BLaER1 treated with 17β-estradiol and CSF1 and Interleukin-3, amounts not matched to agents 10 nM and 100 nM (cell line): ENCODE results near the gene MSRB1.
A peak's percentile ranks its signal among the peaks of the same experiment; 100 is the strongest.
"Not testable (repeated sequence)": the region's sequence is repeated elsewhere in the genome, so short reads cannot be mapped to it uniquely, and the experiment has no call there.

Experiments
- H3K27ac ChIP-seq, 11 experiments: shearing (Covaris generic); formaldehyde crosslinking; 2 replicates each; pipeline ENCODE4 v1.8.1; 2022
- H3K27me3 ChIP-seq, 11 experiments: shearing (Covaris generic); formaldehyde crosslinking; 2 replicates each; pipeline ENCODE4 v1.8.1; 2022
- H3K36me3 ChIP-seq, 11 experiments: shearing (Covaris generic); formaldehyde crosslinking; 2 replicates each; pipeline ENCODE4 v1.8.1; 2022
- H3K4me1 ChIP-seq, 10 experiments: shearing (Covaris generic); formaldehyde crosslinking; 2 replicates each; pipeline ENCODE4 v1.8.1; 2022
- H3K4me2 ChIP-seq, 11 experiments: shearing (Covaris generic); formaldehyde crosslinking; 2 replicates each; pipeline ENCODE4 v1.8.1; 2022
- H3K4me3 ChIP-seq, 10 experiments: shearing (Covaris generic); formaldehyde crosslinking; 2 replicates each; pipeline ENCODE4 v1.8.1; 2022
- H3K9ac ChIP-seq, 11 experiments: shearing (Covaris generic); formaldehyde crosslinking; 2 replicates each; pipeline ENCODE4 v1.8.1; 2022
- H3K9me3 ChIP-seq, 11 experiments: shearing (Covaris generic); formaldehyde crosslinking; replicated peaks in 1 of 11; 2 replicates each; pipeline ENCODE4 v1.8.1; 2022
- H4K20me1 ChIP-seq, 11 experiments: shearing (Covaris generic); formaldehyde crosslinking; 2 replicates each; pipeline ENCODE4 v1.8.1; 2022
- Cebpa-rat ChIP-seq, 11 experiments: shearing (Covaris generic); IDR thresholded peaks; 2 replicates each; pipeline ENCODE4 v1.8.1; 2022

The MSRB1 gene

DNA sequence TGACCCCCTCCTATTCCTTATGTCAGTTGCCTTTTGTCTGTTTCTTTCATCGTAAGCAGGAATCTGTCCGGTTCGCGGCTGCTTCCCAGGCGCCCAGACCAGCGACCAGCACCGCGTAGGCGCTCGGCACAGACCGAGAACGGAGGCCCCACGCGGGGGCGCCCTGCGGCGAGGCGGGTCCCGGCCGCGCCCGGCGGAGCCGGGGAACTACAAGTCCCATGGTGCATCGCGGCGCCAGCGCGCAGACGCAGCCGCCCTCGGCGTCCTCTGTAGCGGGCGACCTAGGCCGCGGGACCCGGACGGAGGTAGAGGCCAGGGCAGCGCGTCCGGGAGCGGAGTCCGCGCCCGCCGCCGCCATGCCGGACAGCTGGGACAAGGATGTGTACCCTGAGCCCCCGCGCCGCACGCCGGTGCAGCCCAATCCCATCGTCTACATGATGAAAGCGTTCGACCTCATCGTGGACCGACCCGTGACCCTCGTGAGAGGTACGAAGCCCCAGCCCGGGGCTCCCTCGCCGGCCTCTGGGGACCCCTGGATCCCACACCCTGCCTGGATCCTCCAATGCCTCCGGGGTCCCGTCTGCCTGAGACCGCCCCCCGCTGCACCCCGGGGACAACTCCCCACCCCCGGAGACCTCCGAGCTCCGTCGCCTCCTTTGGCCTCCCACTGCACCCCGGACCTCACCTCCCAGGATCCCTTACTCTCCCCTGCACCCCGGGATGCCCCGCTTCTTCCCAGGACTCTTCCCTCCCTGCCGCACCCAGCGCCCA, 16.5 kb upstream of the MSRB1 start, which contains the start of gene NDUFB10:
TSS of gene NDUFB10 (plus strand) at position 270 of the 771 bp plus-strand sequence. CDS start at position 357, 87 bp downstream.
- peak within 1 kb of the TSS; percentile 79 to 97 (median 95) for H3K4me2 ChIP-seq
- TF ChIP-seq Cebpa-rat (IDR thresholded peaks at IDR 0.05): no peak
- H3K4me1 ChIP-seq: peaks cover 34 to 41% (median 39%) of the 10 kb centered on the region in 10 experiments
- H3K27ac ChIP-seq: peak within 1 kb of the TSS; percentile 44 to 92 (median 87)
- peaks cover 32 to 47% (median 44%) of the 10 kb centered on the region in 11 experiments for H4K20me1 ChIP-seq
- peak within 1 kb of the TSS; percentile 70 to 96 (median 88) for H3K4me3 ChIP-seq
- H3K9me3 ChIP-seq: no peaks in the 10 kb centered on the region; a peak in 1 of 22 replicates
- no peaks in the 10 kb centered on the region for H3K27me3 ChIP-seq
- peaks cover 21 to 34% (median 30%) of the 10 kb centered on the region in 11 experiments for H3K36me3 ChIP-seq
- H3K9ac ChIP-seq: peak within 1 kb of the TSS; percentile 87 to 97 (median 92)

DNA sequence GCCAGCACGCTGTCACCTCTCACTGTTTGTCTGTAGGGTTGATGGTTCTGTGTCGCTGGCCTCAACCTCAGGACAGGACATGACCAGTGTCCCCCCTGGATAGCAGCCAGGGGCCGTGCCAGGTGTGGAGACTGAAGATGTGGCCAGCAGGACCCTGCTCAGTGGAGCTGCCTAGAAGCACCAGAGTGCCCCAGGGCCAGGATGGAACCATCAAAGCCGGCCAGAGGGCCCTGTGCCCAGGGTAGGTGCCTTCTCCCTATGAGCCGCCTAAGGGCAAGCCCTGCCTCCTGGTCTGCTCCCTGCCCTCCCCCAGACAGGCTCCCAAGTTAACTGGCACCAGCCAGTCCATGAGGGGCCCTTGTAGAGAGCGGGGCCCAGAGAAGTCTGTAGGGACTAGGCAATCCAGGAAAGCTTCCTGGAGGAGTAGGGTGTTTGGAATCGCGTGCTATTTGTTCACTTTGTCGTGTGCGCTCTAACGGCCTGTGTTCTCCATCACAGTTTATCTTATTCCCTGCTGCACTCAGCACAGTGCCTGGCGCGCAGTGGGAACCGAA, 15.8 kb upstream of the MSRB1 start:
- no peak for TF ChIP-seq Cebpa-rat (IDR thresholded peaks at IDR 0.05)
- Histone ChIP-seq H3K27me3 (no peaks in the 10 kb centered on the region), H3K36me3 (peaks cover 21 to 29% (median 25%) of the 10 kb centered on the region in 11 experiments), H4K20me1 (peaks cover 28 to 41% (median 37%) of the 10 kb centered on the region in 11 experiments), H3K4me2 (peak overlapping the region; percentile 78 to 97 (median 94)), H3K4me1 (peaks cover 34 to 41% (median 39%) of the 10 kb centered on the region in 10 experiments), H3K4me3 (peak overlapping the region in 9 of 10 experiments; percentile 70 to 96 (median 88); a peak in 13 of 20 replicates), H3K9me3 (no peaks in the 10 kb centered on the region; a peak in 1 of 22 replicates), H3K9ac (peak overlapping the region in 10 of 11 experiments; percentile 88 to 97 (median 93); a peak in 19 of 22 replicates), H3K27ac (peak overlapping the region in 7 of 11 experiments; percentile 4 to 92 (median 88); a peak in 6 of 22 replicates)

DNA sequence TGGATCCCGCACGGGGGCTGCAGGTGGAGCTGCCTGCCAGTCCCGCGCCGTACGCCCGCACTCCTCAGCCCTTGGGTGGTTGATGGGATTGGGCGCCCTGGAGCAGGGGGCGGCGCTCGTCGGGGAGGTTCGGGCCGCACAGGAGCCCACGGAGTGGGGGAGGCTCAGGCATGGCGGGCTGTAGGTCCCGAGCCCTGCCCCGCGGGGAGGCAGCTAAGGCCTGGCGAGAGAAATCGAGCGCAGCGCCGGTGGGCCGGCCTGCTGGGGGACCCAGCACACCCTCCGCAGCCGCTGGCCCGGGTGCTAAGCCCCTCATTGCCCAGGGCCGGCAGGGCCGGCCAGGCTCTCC, 15.1 kb upstream of the MSRB1 start:
- Histone ChIP-seq H3K4me1 (peaks cover 29 to 37% (median 35%) of the 10 kb centered on the region in 10 experiments), H3K36me3 (peaks cover 16 to 22% (median 20%) of the 10 kb centered on the region in 11 experiments), H4K20me1 (peaks cover 21 to 34% (median 31%) of the 10 kb centered on the region in 11 experiments)
- not testable (repeated sequence) for H3K4me2 ChIP-seq, H3K27me3 ChIP-seq, H3K9ac ChIP-seq, H3K27ac ChIP-seq, H3K4me3 ChIP-seq, H3K9me3 ChIP-seq

DNA sequence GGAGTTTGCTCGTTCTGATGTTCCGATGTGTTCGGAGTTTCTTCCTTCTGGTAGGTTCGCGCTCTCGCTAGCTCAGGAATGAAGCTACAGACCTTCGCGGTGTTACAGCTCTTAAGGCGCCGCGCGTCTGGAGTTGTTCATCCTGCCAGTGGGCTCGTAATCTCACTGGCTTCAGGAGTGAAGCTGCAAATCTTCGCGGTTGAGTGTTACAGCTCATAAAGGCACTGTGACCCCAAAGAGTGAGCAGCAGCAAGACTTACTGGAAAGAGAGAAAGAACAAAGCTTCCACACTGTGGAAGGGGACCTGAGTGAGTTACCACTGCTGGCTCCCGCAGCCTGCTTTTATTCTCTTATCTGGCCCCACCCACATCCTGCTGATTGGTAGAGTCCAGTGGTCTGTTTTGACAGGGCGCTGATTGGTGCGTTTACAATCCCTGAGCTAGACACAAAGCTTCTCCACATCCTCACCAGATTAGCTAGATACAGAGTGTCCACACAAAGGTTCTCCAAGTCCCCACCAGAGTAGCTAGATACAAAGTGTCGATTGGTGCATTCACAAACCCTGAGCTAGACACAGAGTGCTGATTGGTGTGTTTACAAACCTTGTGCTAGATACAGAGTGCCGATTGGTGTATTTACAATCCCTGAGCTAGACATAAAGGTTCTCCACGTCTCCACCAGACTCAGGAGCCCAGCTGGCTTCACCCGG, 14.6 kb upstream of the MSRB1 start:
- H3K27ac ChIP-seq, H3K9ac ChIP-seq, H3K27me3 ChIP-seq, H3K4me3 ChIP-seq, H3K9me3 ChIP-seq, H3K4me2 ChIP-seq: not testable (repeated sequence)
- Histone ChIP-seq H4K20me1 (peaks cover 16 to 29% (median 25%) of the 10 kb centered on the region in 11 experiments; a peak in 21 of 22 replicates), H3K36me3 (peaks cover 11 to 17% (median 14%) of the 10 kb centered on the region in 11 experiments), H3K4me1 (peaks cover 24 to 31% (median 30%) of the 10 kb centered on the region in 10 experiments)

DNA sequence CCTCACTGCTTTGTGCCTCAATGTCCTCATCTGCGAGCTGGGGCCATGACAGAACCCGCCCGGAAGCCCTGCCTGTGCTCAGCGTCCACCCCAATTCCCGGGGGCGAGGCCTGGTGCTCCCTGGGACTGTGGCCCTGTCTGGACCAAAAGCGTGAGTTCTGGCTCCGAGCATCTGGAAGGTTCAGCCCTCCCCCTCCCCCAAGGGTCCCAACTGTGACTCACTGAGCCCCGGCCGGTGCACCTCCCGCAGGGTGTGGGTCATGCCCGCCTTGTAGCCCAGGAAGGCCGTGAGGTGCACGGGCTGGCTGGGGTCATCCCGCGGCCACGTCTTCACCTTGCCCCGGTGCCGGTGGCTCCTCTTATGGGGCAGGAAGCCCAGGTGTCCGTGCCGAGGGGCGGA, 10.7 kb upstream of the MSRB1 start:
- Histone ChIP-seq H3K36me3 (no peaks in the 10 kb centered on the region), H4K20me1 (no peaks in the 10 kb centered on the region), H3K27me3 (no peaks in the 10 kb centered on the region), H3K9me3 (no peaks in the 10 kb centered on the region), H3K9ac (no peak overlapping the region), H3K4me1 (peaks cover 0 to 3% (median 2%) of the 10 kb centered on the region in 10 experiments; a peak in 12 of 20 replicates), H3K27ac (no peak overlapping the region), H3K4me3 (no peak overlapping the region), H3K4me2 (no peak overlapping the region)
- no peak for TF ChIP-seq Cebpa-rat (IDR thresholded peaks at IDR 0.05)

DNA sequence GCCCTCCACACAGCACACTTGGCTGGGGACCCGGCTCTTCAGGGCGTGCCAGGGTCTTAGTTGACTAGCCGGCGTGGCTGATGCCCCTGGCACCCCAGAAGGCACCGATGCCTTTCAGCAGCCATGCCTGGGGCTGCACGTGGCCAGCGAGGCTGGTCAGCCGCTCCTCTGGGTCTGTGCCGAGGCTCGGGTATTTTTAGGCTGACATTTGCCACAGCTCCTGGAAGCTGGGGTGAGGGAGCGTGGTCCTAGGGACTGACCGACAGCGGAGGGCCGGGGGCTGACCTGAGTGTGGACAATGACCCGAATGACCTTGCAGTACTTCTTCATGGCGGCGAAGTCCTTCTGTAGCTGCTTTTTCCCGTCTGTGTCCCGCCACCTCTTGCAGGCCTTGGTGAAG, 7.6 kb upstream of the MSRB1 start:
- no peaks in the 10 kb centered on the region; a peak in 1 of 22 replicates for H4K20me1 ChIP-seq
- no peaks in the 10 kb centered on the region for H3K4me1 ChIP-seq
- no peak overlapping the region for H3K4me2 ChIP-seq
- H3K36me3 ChIP-seq: no peaks in the 10 kb centered on the region
- H3K9me3 ChIP-seq: no peaks in the 10 kb centered on the region
- H3K9ac ChIP-seq: no peak overlapping the region
- no peak overlapping the region for H3K27ac ChIP-seq
- no peaks in the 10 kb centered on the region for H3K27me3 ChIP-seq
- no peak overlapping the region for H3K4me3 ChIP-seq
- no peak for TF ChIP-seq Cebpa-rat (IDR thresholded peaks at IDR 0.05)

DNA sequence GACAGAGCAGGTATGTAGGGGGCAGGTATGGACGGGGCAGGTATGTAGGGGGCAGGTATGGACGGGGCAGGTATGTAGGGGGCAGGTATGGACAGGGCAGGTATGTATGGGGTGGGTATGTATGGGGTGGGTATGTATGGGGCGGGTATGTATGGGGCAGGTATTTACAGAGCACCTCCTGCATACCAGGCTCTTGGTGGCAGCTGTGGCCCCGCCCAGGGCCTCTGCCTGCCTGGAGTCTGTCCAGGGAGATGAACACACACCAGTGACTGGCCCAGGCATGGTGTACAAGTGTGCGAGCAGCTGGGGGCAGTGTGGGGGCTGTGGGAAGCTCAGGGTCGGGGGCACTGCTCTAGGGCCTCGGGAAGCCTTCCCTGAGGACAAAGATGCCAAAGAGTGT, 7.0 kb upstream of the MSRB1 start:
- H3K27me3 ChIP-seq: no peaks in the 10 kb centered on the region
- H3K4me1 ChIP-seq: no peaks in the 10 kb centered on the region
- H3K9ac ChIP-seq: no peak overlapping the region
- H3K4me2 ChIP-seq: no peak overlapping the region
- no peak overlapping the region for H3K4me3 ChIP-seq
- no peaks in the 10 kb centered on the region; a peak in 1 of 22 replicates for H4K20me1 ChIP-seq
- H3K9me3 ChIP-seq: no peaks in the 10 kb centered on the region
- H3K36me3 ChIP-seq: no peaks in the 10 kb centered on the region
- no peak for TF ChIP-seq Cebpa-rat (IDR thresholded peaks at IDR 0.05)
- no peak overlapping the region for H3K27ac ChIP-seq

DNA sequence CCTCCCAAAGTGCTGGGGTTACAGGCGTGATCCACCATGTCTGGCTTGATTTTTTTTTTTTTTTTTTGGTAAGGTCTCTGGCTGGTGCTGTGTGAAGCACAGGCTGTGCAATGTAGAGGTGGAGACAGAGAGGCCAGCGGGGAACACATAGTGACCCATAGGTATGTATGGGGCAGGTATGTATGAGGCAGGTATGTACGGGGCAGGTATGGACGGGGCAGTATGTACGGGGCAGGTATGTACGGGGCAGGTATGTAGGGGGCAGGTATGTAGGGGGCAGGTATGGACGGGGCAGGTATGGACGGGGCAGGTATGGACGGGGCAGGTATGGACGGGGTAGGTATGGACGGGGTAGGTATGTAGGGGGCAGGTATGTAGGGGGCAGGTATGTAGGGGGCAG, 6.5 kb upstream of the MSRB1 start:
- H3K27me3 ChIP-seq: no peaks in the 10 kb centered on the region
- peaks cover 0 to 4% (median 0%) of the 10 kb centered on the region in 10 experiments; a peak in 3 of 20 replicates for H3K4me1 ChIP-seq
- no peak overlapping the region for H3K4me3 ChIP-seq
- H3K9ac ChIP-seq: no peak overlapping the region
- no peak for TF ChIP-seq Cebpa-rat (IDR thresholded peaks at IDR 0.05)
- no peaks in the 10 kb centered on the region; a peak in 1 of 22 replicates for H4K20me1 ChIP-seq
- no peaks in the 10 kb centered on the region for H3K36me3 ChIP-seq
- H3K27ac ChIP-seq: no peak overlapping the region
- no peak overlapping the region for H3K4me2 ChIP-seq
- no peaks in the 10 kb centered on the region for H3K9me3 ChIP-seq

DNA sequence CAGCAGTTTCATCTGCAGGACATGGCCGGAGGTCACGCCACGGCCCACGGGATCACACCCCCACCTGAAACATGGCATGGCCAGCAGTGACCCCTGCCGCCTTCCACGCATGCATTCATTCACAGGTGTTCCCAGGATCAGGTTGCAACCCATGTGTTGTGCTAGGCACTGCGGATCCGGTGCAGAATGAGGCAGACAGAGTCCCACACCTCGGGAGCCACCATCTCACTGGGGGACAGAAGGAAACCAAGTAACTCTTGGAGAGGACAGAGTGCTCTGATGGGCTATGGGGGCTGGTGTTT, 4.3 kb upstream of the MSRB1 start:
- no peak overlapping the region for H3K4me3 ChIP-seq
- H3K4me1 ChIP-seq: peaks cover 11 to 23% (median 14%) of the 10 kb centered on the region in 10 experiments
- no peak overlapping the region for H3K9ac ChIP-seq
- peaks cover 0 to 4% (median 0%) of the 10 kb centered on the region in 11 experiments; a peak in 3 of 22 replicates for H3K27me3 ChIP-seq
- no peak overlapping the region for H3K27ac ChIP-seq
- no peak overlapping the region for H3K4me2 ChIP-seq
- TF ChIP-seq Cebpa-rat (IDR thresholded peaks at IDR 0.05): no peak
- H3K36me3 ChIP-seq: no peaks in the 10 kb centered on the region
- H4K20me1 ChIP-seq: peaks cover 0 to 4% (median 2%) of the 10 kb centered on the region in 11 experiments; a peak in 11 of 22 replicates
- H3K9me3 ChIP-seq: no peaks in the 10 kb centered on the region
